HCT116 (cell line): Measurements from ENCODE around the gene GLOD4. TPM values are rescaled to one million over a fixed set of nuclear protein-coding genes. Genes with fewer than 3 reads are reported as not detected.

Experiments
- ATAC-seq: fragments of 200-7000 bp; cut with Tn5 transposase; 2 replicates; pipeline ENCODE4 v1.9.1; 2020; ENCODE audit warnings: mild to moderate bottlenecking, moderate library complexity
- BruUV-seq: library from RNA; stranded (reverse); fragments of 400-500 nt; replicated peaks from 2 replicates; lab custom pipeline; 2021; lab: Mats Ljungman, UMichigan
- CTCF ChIA-PET: fragments of 300-600 bp; sonication (Branson Sonifier 250); formaldehyde crosslinking; loops from one replicate; lab custom pipeline; 2021; ENCODE audit warnings: antibody characterized with exemption; lab: Charles Lee
- POLR2A ChIA-PET: fragments of 300-600, 350-600 bp; sonication (Branson Sonifier 250); formaldehyde crosslinking; loops from one replicate; lab custom pipeline; 2021; ENCODE audit warnings: antibody characterized with exemption; lab: Charles Lee
- RAD21 ChIA-PET, 2 experiments: fragments of 300-600 bp; sonication (Branson Sonifier 250); formaldehyde crosslinking; loops; one replicate each; lab custom pipeline; 2023; ENCODE audit warnings: low total read pairs in 2 of 2; ENCODE audit not compliant: uncharacterized antibody in 2 of 2, unreplicated experiment in 2 of 2, low non-redundant PET in 1 of 2; lab: Charles Lee
- DNase-seq: peaks from one replicate; pipeline ENCODE4 v3.0.0-alpha.2; 2010; ENCODE audit warnings: low read depth, low spot score
- H2AFZ ChIP-seq: fragments of 200-600 bp; shearing (Covaris generic), sonication (generic); 2 replicates; pipeline ENCODE4 v1.6.1; 2017; ENCODE audit warnings: low read depth, mixed run types, mixed read lengths, antibody characterized with exemption, low read length; ENCODE audit not compliant: poor library complexity, severe bottlenecking
- H3K27ac ChIP-seq: 2 replicates; pipeline ENCODE4 v1.5.1; 2012; ENCODE audit warnings: low read depth, low read length
- H3K27me3 ChIP-seq: fragments of 200-600 bp; sonication (generic); 2 replicates; pipeline ENCODE4 v1.6.1; 2016; ENCODE audit warnings: mixed run types, low read length, mixed read lengths; ENCODE audit not compliant: insufficient read depth
- H3K36me3 ChIP-seq, 2 experiments: fragments of 200-500 bp in 1 of 2; fragments of 200-600 bp in 1 of 2; sonication (Bioruptor generic) in 1 of 2; sonication (generic) in 1 of 2; 2 replicates each; pipeline versions ENCODE4 v1.5.1 to v1.6.1; 2014 to 2016; ENCODE audit warnings: low read length in 2 of 2, inconsistent platforms in 1 of 2, mixed read lengths in 1 of 2, mixed run types in 1 of 2; ENCODE audit not compliant: insufficient read depth in 2 of 2, control insufficient read depth in 1 of 2
- H3K4me1 ChIP-seq, 2 experiments: fragments of 200-600 bp in 1 of 2; sonication (generic) in 1 of 2; 2 replicates each; pipeline versions ENCODE4 v1.5.1 to v1.6.1; 2012 to 2017; ENCODE audit warnings: low read length in 2 of 2, inconsistent platforms in 1 of 2, mild to moderate bottlenecking in 1 of 2, mixed read lengths in 1 of 2, mixed run types in 1 of 2, moderate library complexity in 1 of 2; ENCODE audit not compliant: insufficient read depth in 2 of 2, control insufficient read depth in 1 of 2
- H3K4me2 ChIP-seq: fragments of 200-600 bp; sonication (generic); 2 replicates; pipeline ENCODE4 v1.6.1; 2017; ENCODE audit warnings: mixed run types, low read length, mixed read lengths
- H3K4me3 ChIP-seq, 2 experiments: fragments of 200-600 bp in 1 of 2; sonication (generic) in 1 of 2; replicated peaks in 1 of 2; 2 replicates each; pipeline ENCODE4 v1.5.1; 2011 to 2016; ENCODE audit warnings: low read length in 2 of 2, control low read depth in 1 of 2, low read depth in 1 of 2, mild to moderate bottlenecking in 1 of 2, mixed read lengths in 1 of 2, mixed run types in 1 of 2
- H3K79me2 ChIP-seq: fragments of 200-600 bp; sonication (generic); 2 replicates; pipeline ENCODE4 v1.6.1; 2017; ENCODE audit warnings: mild to moderate bottlenecking, mixed run types, low read length, moderate library complexity, mixed read lengths; ENCODE audit not compliant: insufficient read depth
- H3K9ac ChIP-seq: fragments of 200-600 bp; sonication (generic); 2 replicates; pipeline ENCODE4 v1.6.1; 2016; ENCODE audit warnings: low read length, mixed read lengths
- H3K9me2 ChIP-seq: fragments of 200-600 bp; sonication (generic), shearing (Covaris generic); 2 replicates; pipeline ENCODE4 v1.6.1; 2017; ENCODE audit warnings: mixed run types, mild to moderate bottlenecking, moderate library complexity; ENCODE audit not compliant: insufficient read depth
- H3K9me3 ChIP-seq, 2 experiments: fragments of 200-500 bp in 1 of 2; fragments of 200-600 bp in 1 of 2; sonication (Bioruptor generic) in 1 of 2; sonication (generic) in 1 of 2; 2 replicates each; pipeline ENCODE4 v1.6.1; 2014 to 2017; ENCODE audit warnings: low read length in 2 of 2, mixed read lengths in 2 of 2, inconsistent platforms in 1 of 2, low read depth in 1 of 2, mild to moderate bottlenecking in 1 of 2, mixed run types in 1 of 2, moderate library complexity in 1 of 2; ENCODE audit not compliant: control insufficient read depth in 1 of 2, insufficient read depth in 1 of 2
- H4K20me1 ChIP-seq: fragments of 200-600 bp; sonication (generic), shearing (Covaris generic); 2 replicates; pipeline ENCODE4 v1.6.1; 2017; ENCODE audit warnings: mixed run types, mild to moderate bottlenecking, moderate library complexity; ENCODE audit not compliant: insufficient read depth
- CEBPB ChIP-seq: IDR thresholded peaks from 2 replicates; pipeline ENCODE4 v1.6.1; 2012; ENCODE audit warnings: low read depth
- EZH2phosphoT487 ChIP-seq: fragments of 200-600 bp; IDR thresholded peaks from 2 replicates; pipeline ENCODE4 v1.6.1; 2018; ENCODE audit warnings: antibody characterized with exemption, borderline replicate concordance
- FOSL1 ChIP-seq: IDR thresholded peaks from 2 replicates; pipeline ENCODE4 v1.6.1; 2012; ENCODE audit warnings: low read depth
- JUND ChIP-seq: IDR thresholded peaks from 2 replicates; pipeline ENCODE4 v1.6.1; 2012
- POLR2A ChIP-seq: IDR thresholded peaks from 2 replicates; pipeline ENCODE4 v1.7.0; 2011; ENCODE audit warnings: borderline replicate concordance; ENCODE audit not compliant: insufficient read depth, insufficient read length; ENCODE audit errors: extremely low read depth
- YY1 ChIP-seq: IDR thresholded peaks from 2 replicates; pipeline ENCODE4 v1.6.1; 2011; ENCODE audit warnings: low read length, low read depth, moderate library complexity, mild to moderate bottlenecking; ENCODE audit not compliant: insufficient replicate concordance; ENCODE audit errors: extremely low read depth
- intact Hi-C: fragments of 100-400 bp; cut with micrococcal nuclease; formaldehyde crosslinking; loops from 2 replicates; pipeline ENCODE4 v1.10.0; 2022
- total RNA-seq: library from RNA; stranded (reverse); gene quantifications from one replicate; pipeline ENCODE4 v1.2.1, GENCODE V29; 2021; ENCODE audit not compliant: unreplicated experiment

GLOD4 gene
- total RNA-seq, 1 experiment from 2014 or later, result 80.7 TPM

GRCh38 chr17:726271-726919 lies 55.7 kb downstream of the GLOD4 start:
- no TSS peak for BruUV-seq
- TF ChIP-seq YY1 (no peak), FOSL1 (no peak), CEBPB (no peak), POLR2A (no peak), EZH2phosphoT487 (no peak), JUND (no peak)
- Histone ChIP-seq H3K79me2 (no peaks in the 10 kb centered on the region), H3K9ac (no peak overlapping the region), H3K4me2 (no peak overlapping the region), H4K20me1 (no peaks in the 10 kb centered on the region), H3K4me1 (peaks cover 0 to 5% of the 10 kb centered on the region in 2 experiments; a peak in 2 of 4 replicates), H3K9me3 (no peaks in the 10 kb centered on the region), H3K4me3 (no peak overlapping the region), H3K27ac (no peak overlapping the region), H3K27me3 (no peaks in the 10 kb centered on the region), H3K36me3 (no peaks in the 10 kb centered on the region), H3K9me2 (no peaks in the 10 kb centered on the region), H2AFZ (no peak overlapping the region)
- intact Hi-C loops, result no loop called here
- ATAC-seq (no peak), DNase-seq (no peak)
- POLR2A ChIA-PET, result no interaction called here
- CTCF ChIA-PET, result no interaction called here
- RAD21 ChIA-PET, result no interaction called here

GRCh38 chr17:725746-726145 lies 56.3 kb downstream of the GLOD4 start:
- no peak overlapping the region for H3K27ac ChIP-seq
- H3K27me3 ChIP-seq, result no peaks in the 10 kb centered on the region
- H3K4me3 ChIP-seq, result no peak overlapping the region
- TF ChIP-seq CEBPB, result no peak
- ATAC-seq (no peak), DNase-seq (no peak)
- no peaks in the 10 kb centered on the region for H3K4me1 ChIP-seq
- intact Hi-C loops, result no loop called here
- BruUV-seq, result no TSS peak
- H2AFZ ChIP-seq, result no peak overlapping the region
- H3K36me3 ChIP-seq, result no peaks in the 10 kb centered on the region
- no peak overlapping the region for H3K4me2 ChIP-seq
- H3K9ac ChIP-seq, result no peak overlapping the region
- no peaks in the 10 kb centered on the region for H3K9me2 ChIP-seq
- no peaks in the 10 kb centered on the region for H3K9me3 ChIP-seq
- POLR2A ChIA-PET, result no interaction called here
- RAD21 ChIA-PET, result no interaction called here
- CTCF ChIA-PET, result no interaction called here
- H4K20me1 ChIP-seq, result no peaks in the 10 kb centered on the region
- H3K79me2 ChIP-seq, result no peaks in the 10 kb centered on the region
